ENCODE measurements around the gene CEMIP. TPM values are rescaled to one million over a fixed set of nuclear protein-coding genes. Genes with fewer than 3 reads are reported as not detected.
A peak's percentile ranks its signal among the peaks of the same experiment; 100 is the strongest.

CEMIP gene
- total and polyA plus RNA-seq, 2 of the 13 experiments (the other 11 are each of a cell fraction or from before 2014, with no cell fraction given) = 4.3 to 28.5 TPM

DNA sequence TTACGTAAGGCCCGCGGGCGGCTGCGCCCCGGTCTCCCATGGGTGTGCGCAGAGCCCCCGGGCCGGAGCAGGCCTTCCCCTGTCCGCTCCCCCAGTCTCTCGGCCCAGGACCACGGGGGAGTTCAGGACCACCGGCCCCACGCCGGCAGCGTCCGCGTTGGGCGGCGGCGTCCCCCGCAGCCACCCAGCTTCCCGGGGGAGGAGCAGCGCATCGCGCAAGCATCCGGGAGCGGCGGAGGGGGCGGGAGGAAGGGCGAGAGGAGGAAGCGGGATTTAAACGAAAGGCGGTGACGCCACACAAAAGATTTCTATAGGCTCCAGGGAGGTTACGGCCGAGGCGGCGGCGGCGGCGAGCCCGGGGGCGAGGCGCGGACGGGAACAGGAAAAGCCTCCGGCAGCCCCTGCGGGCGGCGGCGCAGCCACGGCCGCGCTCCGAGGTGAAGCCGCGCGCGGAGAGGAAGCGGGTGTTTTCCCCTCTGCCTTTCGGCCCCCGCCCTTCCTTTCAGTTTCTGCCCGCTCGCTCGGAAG lies 221.5 kb downstream of the CEMIP start, which contains the start of gene TLNRD1 (continued):
- TF ChIP-seq ZFP36 (IDR thresholded peaks at IDR 0.05; ENCODE audit: borderline replicate concordance, low read depth, low read length, partially characterized antibody) (no peak), KLF13 (CRISPR knock-in tag; IDR thresholded peaks at IDR 0.05) (no peak), GPN1 (CRISPR knock-in tag; IDR thresholded peaks at IDR 0.05; ENCODE audit: borderline replicate concordance) (0 out of 2 replicates have a peak, but pooled peaks have one; percentile 61), SALL2 (CRISPR knock-in tag; IDR thresholded peaks at IDR 0.05) (no peak; the same call in 1 of the 2 replicates), ZNF772 (CRISPR knock-in tag; IDR thresholded peaks at IDR 0.05) (no peak), SMAD3 (CRISPR knock-in tag; IDR thresholded peaks at IDR 0.05) (no peak), NR1H2 (CRISPR knock-in tag; IDR thresholded peaks at IDR 0.05; ENCODE audit: borderline replicate concordance, low read depth) (no peak), ZKSCAN5 (CRISPR knock-in tag; IDR thresholded peaks at IDR 0.05) (no peak), SCMH1 (CRISPR knock-in tag; IDR thresholded peaks at IDR 0.05; ENCODE audit: borderline replicate concordance) (no peak), HMGA1 (CRISPR knock-in tag; conservative IDR thresholded peaks at IDR 0.05) (no peak), GATAD2A (CRISPR knock-in tag; IDR thresholded peaks at IDR 0.05) (no peak), SNRNP70 (IDR thresholded peaks at IDR 0.05; ENCODE audit: low read depth, low read length) (no peak), ZNF766 (CRISPR knock-in tag; IDR thresholded peaks at IDR 0.05; ENCODE audit: borderline replicate concordance) (0 out of 2 replicates have a peak, but pooled peaks have one; percentile 38), ZBTB20 (CRISPR knock-in tag; IDR thresholded peaks at IDR 0.05; ENCODE audit: borderline replicate concordance, low read depth) (no peak), GATAD1 (CRISPR knock-in tag; IDR thresholded peaks at IDR 0.05) (peak; percentile 66), SMAD1 (CRISPR knock-in tag; IDR thresholded peaks at IDR 0.05; ENCODE audit: borderline replicate concordance, low read depth) (no peak), NR2F6 (IDR thresholded peaks at IDR 0.05) (no peak), NR2F6 (CRISPR knock-in tag; IDR thresholded peaks at IDR 0.05) (no peak), SP140L (CRISPR knock-in tag; IDR thresholded peaks at IDR 0.05; ENCODE audit: borderline replicate concordance) (no peak), KLF12 (CRISPR knock-in tag; IDR thresholded peaks at IDR 0.05; ENCODE audit: borderline replicate concordance) (peak; percentile 65; the same call in 1 of the 2 replicates), AHR (CRISPR knock-in tag; IDR thresholded peaks at IDR 0.05) (0 out of 2 replicates have a peak, but pooled peaks have one; percentile 64), TSC22D2 (CRISPR knock-in tag; IDR thresholded peaks at IDR 0.05; ENCODE audit: borderline replicate concordance) (no peak), PHF21A (CRISPR knock-in tag; IDR thresholded peaks at IDR 0.05) (0 out of 2 replicates have a peak, but pooled peaks have one; percentile 41)
- TF ChIP-seq, protein P1, sequence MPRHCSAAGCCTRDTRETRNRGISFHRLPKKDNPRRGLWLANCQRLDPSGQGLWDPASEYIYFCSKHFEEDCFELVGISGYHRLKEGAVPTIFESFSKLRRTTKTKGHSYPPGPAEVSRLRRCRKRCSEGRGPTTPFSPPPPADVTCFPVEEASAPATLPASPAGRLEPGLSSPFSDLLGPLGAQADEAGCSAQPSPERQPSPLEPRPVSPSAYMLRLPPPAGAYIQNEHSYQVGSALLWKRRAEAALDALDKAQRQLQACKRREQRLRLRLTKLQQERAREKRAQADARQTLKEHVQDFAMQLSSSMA (CRISPR knock-in tag; IDR thresholded peaks at IDR 0.05) = no peak
- TF ChIP-seq, protein P2, sequence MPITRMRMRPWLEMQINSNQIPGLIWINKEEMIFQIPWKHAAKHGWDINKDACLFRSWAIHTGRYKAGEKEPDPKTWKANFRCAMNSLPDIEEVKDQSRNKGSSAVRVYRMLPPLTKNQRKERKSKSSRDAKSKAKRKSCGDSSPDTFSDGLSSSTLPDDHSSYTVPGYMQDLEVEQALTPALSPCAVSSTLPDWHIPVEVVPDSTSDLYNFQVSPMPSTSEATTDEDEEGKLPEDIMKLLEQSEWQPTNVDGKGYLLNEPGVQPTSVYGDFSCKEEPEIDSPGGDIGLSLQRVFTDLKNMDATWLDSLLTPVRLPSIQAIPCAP (CRISPR knock-in tag; IDR thresholded peaks at IDR 0.05; ENCODE audit: low read depth) = no peak
- TF ChIP-seq, protein P3, sequence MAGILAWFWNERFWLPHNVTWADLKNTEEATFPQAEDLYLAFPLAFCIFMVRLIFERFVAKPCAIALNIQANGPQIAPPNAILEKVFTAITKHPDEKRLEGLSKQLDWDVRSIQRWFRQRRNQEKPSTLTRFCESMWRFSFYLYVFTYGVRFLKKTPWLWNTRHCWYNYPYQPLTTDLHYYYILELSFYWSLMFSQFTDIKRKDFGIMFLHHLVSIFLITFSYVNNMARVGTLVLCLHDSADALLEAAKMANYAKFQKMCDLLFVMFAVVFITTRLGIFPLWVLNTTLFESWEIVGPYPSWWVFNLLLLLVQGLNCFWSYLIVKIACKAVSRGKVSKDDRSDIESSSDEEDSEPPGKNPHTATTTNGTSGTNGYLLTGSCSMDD (CRISPR knock-in tag; IDR thresholded peaks at IDR 0.05) = no peak
- TF ChIP-seq, protein P4, sequence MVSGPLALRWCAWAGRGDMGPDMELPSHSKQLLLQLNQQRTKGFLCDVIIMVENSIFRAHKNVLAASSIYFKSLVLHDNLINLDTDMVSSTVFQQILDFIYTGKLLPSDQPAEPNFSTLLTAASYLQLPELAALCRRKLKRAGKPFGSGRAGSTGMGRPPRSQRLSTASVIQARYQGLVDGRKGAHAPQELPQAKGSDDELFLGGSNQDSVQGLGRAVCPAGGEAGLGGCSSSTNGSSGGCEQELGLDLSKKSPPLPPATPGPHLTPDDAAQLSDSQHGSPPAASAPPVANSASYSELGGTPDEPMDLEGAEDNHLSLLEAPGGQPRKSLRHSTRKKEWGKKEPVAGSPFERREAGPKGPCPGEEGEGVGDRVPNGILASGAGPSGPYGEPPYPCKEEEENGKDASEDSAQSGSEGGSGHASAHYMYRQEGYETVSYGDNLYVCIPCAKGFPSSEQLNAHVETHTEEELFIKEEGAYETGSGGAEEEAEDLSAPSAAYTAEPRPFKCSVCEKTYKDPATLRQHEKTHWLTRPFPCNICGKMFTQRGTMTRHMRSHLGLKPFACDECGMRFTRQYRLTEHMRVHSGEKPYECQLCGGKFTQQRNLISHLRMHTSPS (CRISPR knock-in tag; IDR thresholded peaks at IDR 0.05; ENCODE audit: low read depth) = no peak
